Natural killer cell (primary cell): Measurements from ENCODE around the gene PAMR1. TPM values are rescaled to one million over a fixed set of nuclear protein-coding genes. Genes with fewer than 3 reads are reported as not detected.

Experiments
- ATAC-seq, 3 donors: fragments of 150-1000 bp in 2 of 3; fragments of 200-7000 bp in 1 of 3; cut with Tn5 transposase; 1 replicate in 1 of 3; 2 replicates in 2 of 3; pipeline ENCODE4 v1.10.0; 2021; ENCODE audit warnings: mild to moderate bottlenecking in 2 of 3, moderate library complexity in 2 of 3
- DNase-seq, 2 donors: peaks; one replicate each; pipeline versions ENCODE4 v3.0.0 to v3.0.0-alpha.2; 2013 to 2021; ENCODE audit warnings: mixed read lengths in 1 of 2
- H3K27ac ChIP-seq: one replicate; pipeline ENCODE4 v1.5.1; 2013; ENCODE audit warnings: mild to moderate bottlenecking, low read length
- H3K27me3 ChIP-seq: one replicate; pipeline ENCODE4 v1.6.1; 2013; ENCODE audit warnings: low read length; ENCODE audit not compliant: control insufficient read depth, insufficient read depth
- H3K36me3 ChIP-seq: one replicate; pipeline ENCODE4 v1.6.1; 2013; ENCODE audit warnings: low read length; ENCODE audit not compliant: control insufficient read depth, insufficient read depth
- H3K4me1 ChIP-seq: one replicate; pipeline ENCODE4 v1.6.1; 2013; ENCODE audit warnings: low read length; ENCODE audit not compliant: control insufficient read depth, insufficient read depth
- H3K4me3 ChIP-seq: one replicate; pipeline ENCODE4 v1.5.1; 2013; ENCODE audit warnings: low read length
- H3K9me3 ChIP-seq: one replicate; pipeline ENCODE4 v1.6.1; 2013; ENCODE audit warnings: low read length; ENCODE audit not compliant: control insufficient read depth, insufficient read depth
- H3K27ac Mint-ChIP-seq, 2 donors: one replicate each; pipeline ENCODE4 v1.8.0; 2022; ENCODE audit warnings: mild to moderate bottlenecking in 2 of 2, mixed read lengths in 2 of 2, moderate library complexity in 1 of 2
- H3K27me3 Mint-ChIP-seq, 2 donors: one replicate each; pipeline ENCODE4 v1.8.0; 2022; ENCODE audit warnings: low read depth in 2 of 2, mixed read lengths in 2 of 2
- H3K36me3 Mint-ChIP-seq: one replicate; pipeline ENCODE4 v1.8.0; 2022; ENCODE audit warnings: mixed read lengths
- H3K4me1 Mint-ChIP-seq, 2 donors: one replicate each; pipeline ENCODE4 v1.8.0; 2022; ENCODE audit warnings: mixed read lengths in 2 of 2
- H3K4me3 Mint-ChIP-seq: one replicate; pipeline ENCODE4 v1.8.0; 2022; ENCODE audit warnings: mild to moderate bottlenecking, moderate library complexity, mixed read lengths
- H3K9me3 Mint-ChIP-seq, 2 donors: one replicate each; pipeline ENCODE4 v1.8.0; 2022; ENCODE audit warnings: mixed read lengths in 2 of 2
- CTCF ChIP-seq: fragments of 200-600 bp; IDR thresholded peaks from one replicate; pipeline ENCODE4 v1.8.0; 2022; ENCODE audit warnings: antibody characterized with exemption
- WGBS: methylation state at CpG from one replicate; pipeline ENCODE4 v1.1.7; 2013; ENCODE audit warnings: missing lambda C conversion rate; ENCODE audit not compliant: insufficient coverage; 5-methylcytosine and 5-hydroxymethylcytosine counted together
- intact Hi-C: fragments of 100-400 bp; cut with micrococcal nuclease; formaldehyde crosslinking; loops from one replicate; pipeline ENCODE4 v1.14.2; 2022
- total RNA-seq, 4 donors: library from RNA; stranded (reverse); fragments of 120-200 nt in 1 of 4; gene quantifications; one replicate each; pipeline versions ENCODE4 v1.2.3 to v1.2.4, GENCODE V29; 2013 to 2022

PAMR1 gene
- total RNA-seq, 3 donors from 2014 or later (not counting 1 experiment from before 2014, with no cell fraction given) = not detected

- peaks cover 3% of the 10 kb centered on the region for H3K27me3 ChIP-seq
- DNase-seq = no peak
- Mint-ChIP-seq H3K36me3 (no peaks in the 10 kb centered on the region), H3K27ac (no peak overlapping the region), H3K4me3 (no peak overlapping the region), H3K4me1 (no peaks in the 10 kb centered on the region), H3K9me3 (no peaks in the 10 kb centered on the region), H3K27me3 (peaks cover 11 to 21% of the 10 kb centered on the region in 2 donors)
- no peak for ATAC-seq
- no peaks in the 10 kb centered on the region for H3K4me1 ChIP-seq
- H3K36me3 ChIP-seq = no peaks in the 10 kb centered on the region
- no peaks in the 10 kb centered on the region for H3K9me3 ChIP-seq
- H3K27ac ChIP-seq = no peak overlapping the region
- intact Hi-C loops = no loop called here
- no peak overlapping the region for H3K4me3 ChIP-seq
- 66% methylated on average over 4 of the region's 5 CpGs for WGBS
- no peak for TF ChIP-seq CTCF
Observed at GRCh38 chr11:35554491-35555437, 29.3 kb upstream of the PAMR1 start.

GRCh38 chr11:35553831-35554230 is 28.4 kb upstream of the PAMR1 start:
- WGBS = 89% methylated on average over 1 of the region's 1 CpG
- Mint-ChIP-seq H3K9me3 (no peaks in the 10 kb centered on the region), H3K4me1 (no peaks in the 10 kb centered on the region), H3K4me3 (no peak overlapping the region), H3K27ac (no peak overlapping the region), H3K36me3 (no peaks in the 10 kb centered on the region), H3K27me3 (peaks cover 11 to 28% of the 10 kb centered on the region in 2 donors)
- intact Hi-C loops = no loop called here
- Histone ChIP-seq H3K27me3 (no peaks in the 10 kb centered on the region), H3K4me1 (no peaks in the 10 kb centered on the region), H3K9me3 (no peaks in the 10 kb centered on the region), H3K27ac (no peak overlapping the region), H3K4me3 (no peak overlapping the region), H3K36me3 (no peaks in the 10 kb centered on the region)
- DNase-seq (no peak), ATAC-seq (no peak)
- no peak for TF ChIP-seq CTCF

- no peaks in the 10 kb centered on the region for H3K4me1 ChIP-seq
- DNase-seq (no peak), ATAC-seq (no peak)
- Mint-ChIP-seq H3K4me3 (no peak overlapping the region), H3K9me3 (no peaks in the 10 kb centered on the region), H3K27me3 (peaks cover 11 to 36% of the 10 kb centered on the region in 2 donors), H3K27ac (no peak overlapping the region), H3K36me3 (no peaks in the 10 kb centered on the region), H3K4me1 (no peaks in the 10 kb centered on the region)
- no peaks in the 10 kb centered on the region for H3K36me3 ChIP-seq
- H3K27me3 ChIP-seq = no peaks in the 10 kb centered on the region
- H3K9me3 ChIP-seq = no peaks in the 10 kb centered on the region
- TF ChIP-seq CTCF = no peak
- H3K4me3 ChIP-seq = no peak overlapping the region
- 61% methylated on average over 2 of the region's 3 CpGs for WGBS
- intact Hi-C loops = no loop called here
- H3K27ac ChIP-seq = no peak overlapping the region
Observed at GRCh38 chr11:35553021-35553420, 27.6 kb upstream of the PAMR1 start.
